Fibroblast of lung (primary cell): ENCODE results near the gene CMYA5.

Source experiments
- EZH2 ChIP-seq: IDR thresholded peaks from 2 replicates; pipeline ENCODE4 v1.5.1; 2012; ENCODE audit warnings: low read length, control low read depth, mild to moderate bottlenecking; ENCODE audit errors: missing control alignments
- TF ChIP-seq, protein P1 (sequence below), 2 donors: IDR thresholded peaks in 1 of 2; conservative IDR thresholded peaks in 1 of 2; 1 replicate in 1 of 2; 2 replicates in 1 of 2; pipeline ENCODE4 v1.5.1; 2011 to 2012; ENCODE audit warnings: low read length in 2 of 2, control low read depth in 1 of 2, inconsistent platforms in 1 of 2, low read depth in 1 of 2, mild to moderate bottlenecking in 1 of 2

DNA sequence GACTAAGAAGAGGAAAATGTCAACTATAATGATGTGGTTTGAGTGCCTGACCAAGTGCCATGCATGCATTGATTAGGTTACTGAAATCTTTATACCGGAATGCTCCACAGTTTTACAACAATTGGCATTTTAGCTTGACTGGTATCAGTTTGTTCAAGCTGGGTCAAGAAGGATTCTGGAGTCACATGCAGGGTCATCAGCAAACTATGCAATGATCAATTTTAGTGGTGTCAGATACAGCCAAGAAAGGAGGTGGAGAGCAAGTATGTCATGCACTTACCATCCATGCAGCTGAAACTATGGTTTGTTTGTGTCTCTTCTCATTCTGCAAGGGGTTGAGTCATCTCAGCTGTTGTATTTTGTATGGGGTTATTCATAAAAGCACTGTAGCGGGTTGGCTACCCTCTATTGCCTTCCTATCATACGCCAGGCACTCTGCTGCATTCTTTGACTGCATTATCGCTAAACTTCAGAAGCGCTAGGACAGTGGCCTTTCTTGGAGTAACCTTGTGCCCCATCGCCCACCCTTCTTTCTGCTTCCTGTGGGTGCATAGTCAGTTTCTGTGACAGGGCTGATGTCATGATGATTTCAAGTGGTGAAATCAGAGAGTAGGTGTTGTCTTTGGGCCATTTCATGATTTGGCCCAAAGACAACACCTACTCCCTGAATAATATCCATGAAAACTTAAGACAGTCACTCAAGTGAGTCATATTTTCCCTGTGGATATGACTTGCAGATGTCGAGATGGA is 156.0 kb downstream of the CMYA5 start:
- TF ChIP-seq, protein P1, sequence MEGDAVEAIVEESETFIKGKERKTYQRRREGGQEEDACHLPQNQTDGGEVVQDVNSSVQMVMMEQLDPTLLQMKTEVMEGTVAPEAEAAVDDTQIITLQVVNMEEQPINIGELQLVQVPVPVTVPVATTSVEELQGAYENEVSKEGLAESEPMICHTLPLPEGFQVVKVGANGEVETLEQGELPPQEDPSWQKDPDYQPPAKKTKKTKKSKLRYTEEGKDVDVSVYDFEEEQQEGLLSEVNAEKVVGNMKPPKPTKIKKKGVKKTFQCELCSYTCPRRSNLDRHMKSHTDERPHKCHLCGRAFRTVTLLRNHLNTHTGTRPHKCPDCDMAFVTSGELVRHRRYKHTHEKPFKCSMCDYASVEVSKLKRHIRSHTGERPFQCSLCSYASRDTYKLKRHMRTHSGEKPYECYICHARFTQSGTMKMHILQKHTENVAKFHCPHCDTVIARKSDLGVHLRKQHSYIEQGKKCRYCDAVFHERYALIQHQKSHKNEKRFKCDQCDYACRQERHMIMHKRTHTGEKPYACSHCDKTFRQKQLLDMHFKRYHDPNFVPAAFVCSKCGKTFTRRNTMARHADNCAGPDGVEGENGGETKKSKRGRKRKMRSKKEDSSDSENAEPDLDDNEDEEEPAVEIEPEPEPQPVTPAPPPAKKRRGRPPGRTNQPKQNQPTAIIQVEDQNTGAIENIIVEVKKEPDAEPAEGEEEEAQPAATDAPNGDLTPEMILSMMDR (conservative IDR thresholded peaks at IDR 0.05 in 1 of 2, IDR thresholded peaks at IDR 0.05 in 1 of 2; ENCODE audit: low read depth in 1 of 2, low read length in 2 of 2) = no peak
- TF ChIP-seq EZH2 = no peak
